ENCODE measurements around the gene SMR3B. TPM values are rescaled to one million over a fixed set of nuclear protein-coding genes. Genes with fewer than 3 reads are reported as not detected.

Gene SMR3B
- polyA plus RNA-seq, 1 of the 3 experiments (the other 2 are of a cell fraction): not detected

DNA sequence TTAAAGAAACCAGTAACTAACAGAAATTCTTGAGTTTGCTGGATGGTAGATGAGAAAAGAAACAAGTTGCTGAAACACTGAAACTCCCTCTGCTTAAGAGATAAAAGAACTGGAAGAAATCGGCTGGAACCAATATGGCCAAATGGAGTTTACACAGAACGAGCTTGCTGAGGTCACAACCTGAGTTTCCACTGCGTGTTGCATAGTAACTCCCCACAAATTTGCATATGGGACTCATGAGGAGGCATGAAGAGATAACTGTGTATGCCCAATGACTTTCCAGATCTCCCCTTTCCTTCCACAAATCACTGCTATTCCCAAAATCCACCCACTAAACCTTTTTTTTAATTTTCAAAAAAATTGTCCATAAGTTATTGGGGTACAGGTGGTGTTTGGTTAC lies 10.2 kb upstream of the SMR3B start:
- H3K27me3 ChIP-seq (ENCODE audit: insufficient read depth): no peaks in the 10 kb centered on the region
- H3K9me3 ChIP-seq: no peaks in the 10 kb centered on the region
- H4K20me1 ChIP-seq (ENCODE audit: insufficient read depth): no peaks in the 10 kb centered on the region
- TF ChIP-seq FOXM1 (IDR thresholded peaks at IDR 0.05; ENCODE audit: low read depth) (no peak), EP300 (IDR thresholded peaks at IDR 0.05; ENCODE audit: borderline replicate concordance in 1 of 2, low read depth in 1 of 2, low read length in 1 of 2) (no peak), GATA2 (CRISPR knock-in tag; IDR thresholded peaks at IDR 0.05) (no peak)
- TF ChIP-seq, protein P1, sequence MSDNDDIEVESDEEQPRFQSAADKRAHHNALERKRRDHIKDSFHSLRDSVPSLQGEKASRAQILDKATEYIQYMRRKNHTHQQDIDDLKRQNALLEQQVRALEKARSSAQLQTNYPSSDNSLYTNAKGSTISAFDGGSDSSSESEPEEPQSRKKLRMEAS (IDR thresholded peaks at IDR 0.05; ENCODE audit: low read depth): no peak
- no peak for DNase-seq
- no peaks in the 10 kb centered on the region for H3K9me2 ChIP-seq
- no peak overlapping the region for H3K4me2 ChIP-seq
- no peaks in the 10 kb centered on the region for H3K4me1 ChIP-seq (ENCODE audit: control insufficient read depth in 1 of 2, insufficient read depth in 2 of 2, low read depth in 1 of 2, low read length in 1 of 2)
- ChIA-PET CTCF (no interaction called here), POLR2A (no interaction called here)
- no peaks in the 10 kb centered on the region for H3K36me3 ChIP-seq (replicated peaks in 1 of 2; ENCODE audit: control insufficient read depth in 1 of 2, insufficient read depth in 2 of 2, low read length in 1 of 2)
- H3K9ac ChIP-seq: no peak overlapping the region
- H2AFZ ChIP-seq (ENCODE audit: low read depth): no peak overlapping the region
- no peak overlapping the region for H3K4me3 ChIP-seq (ENCODE audit: low read depth in 2 of 2, low read length in 1 of 2)
- no peaks in the 10 kb centered on the region for H3F3A ChIP-seq (replicated peaks; ENCODE audit: insufficient read depth)
- WGBS (ENCODE audit: low lambda C conversion rate): 7% methylated on average over 3 of the region's 3 CpGs
- H3K27ac ChIP-seq (ENCODE audit: low read depth in 2 of 2, low read length in 1 of 2): no peak overlapping the region
- H3K79me2 ChIP-seq (ENCODE audit: insufficient read depth): no peaks in the 10 kb centered on the region

DNA sequence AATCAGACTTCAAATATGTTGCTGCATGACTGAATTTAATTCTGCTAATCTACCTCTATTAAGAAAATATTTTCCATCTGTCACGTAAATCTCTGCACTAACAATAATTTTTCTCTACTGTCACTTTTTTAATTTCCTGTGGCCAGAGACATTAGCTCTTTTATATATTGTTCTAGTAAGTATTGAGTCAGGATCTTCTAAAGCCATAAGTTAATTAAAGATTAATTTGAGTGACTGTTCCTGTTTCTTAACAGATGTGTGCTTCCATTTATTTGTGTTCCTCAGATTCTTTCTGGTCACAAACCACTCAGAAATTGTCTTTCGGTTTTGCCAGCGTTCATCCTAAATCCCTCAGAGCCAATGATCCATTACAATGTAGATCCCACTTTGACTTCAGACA lies 2.4 kb upstream of the SMR3B start:
- Histone ChIP-seq H4K20me1 (ENCODE audit: insufficient read depth) (no peaks in the 10 kb centered on the region), H3K27me3 (ENCODE audit: insufficient read depth) (no peaks in the 10 kb centered on the region), H3K79me2 (ENCODE audit: insufficient read depth) (no peaks in the 10 kb centered on the region), H3K4me2 (no peak overlapping the region), H3K9ac (no peak overlapping the region), H3K4me1 (ENCODE audit: control insufficient read depth in 1 of 2, insufficient read depth in 2 of 2, low read depth in 1 of 2, low read length in 1 of 2) (no peaks in the 10 kb centered on the region), H3K27ac (ENCODE audit: low read depth in 2 of 2, low read length in 1 of 2) (no peak overlapping the region), H2AFZ (ENCODE audit: low read depth) (no peak overlapping the region), H3K9me2 (no peaks in the 10 kb centered on the region), H3K4me3 (ENCODE audit: low read depth in 2 of 2, low read length in 1 of 2) (no peak overlapping the region), H3K36me3 (replicated peaks in 1 of 2; ENCODE audit: control insufficient read depth in 1 of 2, insufficient read depth in 2 of 2, low read length in 1 of 2) (no peaks in the 10 kb centered on the region), H3F3A (replicated peaks; ENCODE audit: insufficient read depth) (no peaks in the 10 kb centered on the region), H3K9me3 (no peaks in the 10 kb centered on the region)
- WGBS (ENCODE audit: low lambda C conversion rate): 18% methylated on average over 3 of the region's 3 CpGs
- ChIA-PET POLR2A (no interaction called here), CTCF (no interaction called here)
- TF ChIP-seq MXI1 (IDR thresholded peaks at IDR 0.05; ENCODE audit: low read depth, low read length) (no peak), EZH2phosphoT487 (IDR thresholded peaks at IDR 0.05; ENCODE audit: borderline replicate concordance, low read depth) (no peak), YY1 (IDR thresholded peaks at IDR 0.05; ENCODE audit: low read depth) (no peak), NRF1 (IDR thresholded peaks at IDR 0.05; ENCODE audit: low read depth, low read length) (no peak)
- TF ChIP-seq, protein P2, sequence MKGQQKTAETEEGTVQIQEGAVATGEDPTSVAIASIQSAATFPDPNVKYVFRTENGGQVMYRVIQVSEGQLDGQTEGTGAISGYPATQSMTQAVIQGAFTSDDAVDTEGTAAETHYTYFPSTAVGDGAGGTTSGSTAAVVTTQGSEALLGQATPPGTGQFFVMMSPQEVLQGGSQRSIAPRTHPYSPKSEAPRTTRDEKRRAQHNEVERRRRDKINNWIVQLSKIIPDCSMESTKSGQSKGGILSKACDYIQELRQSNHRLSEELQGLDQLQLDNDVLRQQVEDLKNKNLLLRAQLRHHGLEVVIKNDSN (IDR thresholded peaks at IDR 0.05; ENCODE audit: borderline replicate concordance, low read depth): no peak
- TF ChIP-seq, protein P3, sequence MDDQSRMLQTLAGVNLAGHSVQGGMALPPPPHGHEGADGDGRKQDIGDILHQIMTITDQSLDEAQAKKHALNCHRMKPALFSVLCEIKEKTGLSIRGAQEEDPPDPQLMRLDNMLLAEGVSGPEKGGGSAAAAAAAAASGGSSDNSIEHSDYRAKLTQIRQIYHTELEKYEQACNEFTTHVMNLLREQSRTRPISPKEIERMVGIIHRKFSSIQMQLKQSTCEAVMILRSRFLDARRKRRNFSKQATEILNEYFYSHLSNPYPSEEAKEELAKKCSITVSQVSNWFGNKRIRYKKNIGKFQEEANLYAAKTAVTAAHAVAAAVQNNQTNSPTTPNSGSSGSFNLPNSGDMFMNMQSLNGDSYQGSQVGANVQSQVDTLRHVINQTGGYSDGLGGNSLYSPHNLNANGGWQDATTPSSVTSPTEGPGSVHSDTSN (IDR thresholded peaks at IDR 0.05): no peak
- DNase-seq: no peak

Data from SK-N-SH (cell line).